ENCODE results near the gene LGR5. TPM values are rescaled to one million over a fixed set of nuclear protein-coding genes. Genes with fewer than 3 reads are reported as not detected.
"Not testable (repeated sequence)": the region's sequence is repeated elsewhere in the genome, so short reads cannot be mapped to it uniquely, and the experiment has no call there.

Gene LGR5
- total RNA-seq, 6 experiments from 2014 or later: not detected

DNA sequence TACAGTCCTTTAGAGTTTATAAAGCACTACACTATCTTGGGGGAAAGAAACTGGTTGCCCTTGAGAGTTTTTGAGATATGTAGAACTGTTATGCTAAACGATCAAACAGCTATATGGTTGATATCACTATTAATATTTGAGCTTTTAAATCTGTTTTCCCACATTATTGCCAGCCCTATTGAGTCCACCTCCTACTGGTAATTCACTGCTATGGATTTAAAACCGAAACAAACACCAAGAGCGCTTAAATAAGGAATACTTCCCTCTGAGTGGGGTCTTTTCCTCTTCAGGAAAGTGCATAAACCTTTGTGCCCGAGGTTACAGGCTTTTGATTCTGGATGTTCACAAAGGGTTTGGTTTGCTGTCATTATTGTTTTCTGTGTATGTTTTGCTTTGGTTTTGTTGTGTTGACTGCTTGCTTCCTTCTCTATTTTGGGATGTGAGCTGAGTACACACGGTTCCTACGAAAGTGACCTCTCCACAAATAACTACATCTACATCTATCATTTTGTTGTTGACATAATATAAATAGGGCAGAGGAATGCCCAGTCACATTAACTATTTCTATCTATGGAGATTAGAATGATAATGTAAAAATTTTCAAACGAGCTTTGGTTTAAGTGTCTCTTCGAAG is 44.8 kb downstream of the LGR5 start:
- no peaks in the 10 kb centered on the region for H3K9me3 Mint-ChIP-seq
- peak overlapping the region; percentile 76 for H3K4me3 Mint-ChIP-seq
- peaks cover 8% of the 10 kb centered on the region; the same call in 1 of the 2 replicates for H3K27me3 Mint-ChIP-seq (ENCODE audit: insufficient read depth)
- no peaks in the 10 kb centered on the region for H3K4me1 Mint-ChIP-seq (ENCODE audit: low read depth)
- H3K27ac Mint-ChIP-seq: no peak overlapping the region
- DNase-seq: no peak
- TF ChIP-seq, protein P1, sequence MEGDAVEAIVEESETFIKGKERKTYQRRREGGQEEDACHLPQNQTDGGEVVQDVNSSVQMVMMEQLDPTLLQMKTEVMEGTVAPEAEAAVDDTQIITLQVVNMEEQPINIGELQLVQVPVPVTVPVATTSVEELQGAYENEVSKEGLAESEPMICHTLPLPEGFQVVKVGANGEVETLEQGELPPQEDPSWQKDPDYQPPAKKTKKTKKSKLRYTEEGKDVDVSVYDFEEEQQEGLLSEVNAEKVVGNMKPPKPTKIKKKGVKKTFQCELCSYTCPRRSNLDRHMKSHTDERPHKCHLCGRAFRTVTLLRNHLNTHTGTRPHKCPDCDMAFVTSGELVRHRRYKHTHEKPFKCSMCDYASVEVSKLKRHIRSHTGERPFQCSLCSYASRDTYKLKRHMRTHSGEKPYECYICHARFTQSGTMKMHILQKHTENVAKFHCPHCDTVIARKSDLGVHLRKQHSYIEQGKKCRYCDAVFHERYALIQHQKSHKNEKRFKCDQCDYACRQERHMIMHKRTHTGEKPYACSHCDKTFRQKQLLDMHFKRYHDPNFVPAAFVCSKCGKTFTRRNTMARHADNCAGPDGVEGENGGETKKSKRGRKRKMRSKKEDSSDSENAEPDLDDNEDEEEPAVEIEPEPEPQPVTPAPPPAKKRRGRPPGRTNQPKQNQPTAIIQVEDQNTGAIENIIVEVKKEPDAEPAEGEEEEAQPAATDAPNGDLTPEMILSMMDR (IDR thresholded peaks at IDR 0.05): no peak; the same call in 1 of the 2 replicates
- H3K36me3 Mint-ChIP-seq (ENCODE audit: low read depth): no peaks in the 10 kb centered on the region

- not testable (repeated sequence) for H3K27me3 Mint-ChIP-seq (ENCODE audit: insufficient read depth); DNase-seq; H3K27ac Mint-ChIP-seq; H3K4me3 Mint-ChIP-seq; H3K36me3 Mint-ChIP-seq (ENCODE audit: low read depth); H3K9me3 Mint-ChIP-seq; H3K4me1 Mint-ChIP-seq (ENCODE audit: low read depth)
Measured at GRCh38 chr12:71490844-71491243, 51.2 kb downstream of the LGR5 start.

GRCh38 chr12:71492604-71493003 is 53.0 kb downstream of the LGR5 start:
- no peaks in the 10 kb centered on the region for H3K36me3 Mint-ChIP-seq (ENCODE audit: low read depth)
- H3K27ac Mint-ChIP-seq: no peak overlapping the region
- no peaks in the 10 kb centered on the region for H3K9me3 Mint-ChIP-seq
- no peak overlapping the region for H3K4me3 Mint-ChIP-seq
- DNase-seq: no peak
- TF ChIP-seq, protein P1 (IDR thresholded peaks at IDR 0.05): no peak
- H3K4me1 Mint-ChIP-seq (ENCODE audit: low read depth): no peaks in the 10 kb centered on the region
- H3K27me3 Mint-ChIP-seq (ENCODE audit: insufficient read depth): peaks cover 3% of the 10 kb centered on the region

- H3K27me3 Mint-ChIP-seq (ENCODE audit: insufficient read depth): peaks cover 7% of the 10 kb centered on the region
- DNase-seq: no peak
- no peak overlapping the region for H3K27ac Mint-ChIP-seq
- TF ChIP-seq, protein P1 (IDR thresholded peaks at IDR 0.05): no peak
- H3K36me3 Mint-ChIP-seq (ENCODE audit: low read depth): no peaks in the 10 kb centered on the region
- no peaks in the 10 kb centered on the region for H3K4me1 Mint-ChIP-seq (ENCODE audit: low read depth)
- no peak overlapping the region for H3K4me3 Mint-ChIP-seq
- no peaks in the 10 kb centered on the region for H3K9me3 Mint-ChIP-seq
Measured at GRCh38 chr12:71499834-71500233, 60.2 kb downstream of the LGR5 start.

GRCh38 chr12:71503579-71504391 is 64.2 kb downstream of the LGR5 start:
- H3K27me3 Mint-ChIP-seq (ENCODE audit: insufficient read depth): peaks cover 5% of the 10 kb centered on the region
- DNase-seq: no peak
- TF ChIP-seq, protein P1 (IDR thresholded peaks at IDR 0.05): no peak
- H3K4me1 Mint-ChIP-seq (ENCODE audit: low read depth): no peaks in the 10 kb centered on the region
- H3K27ac Mint-ChIP-seq: no peak overlapping the region
- H3K9me3 Mint-ChIP-seq: no peaks in the 10 kb centered on the region
- H3K36me3 Mint-ChIP-seq (ENCODE audit: low read depth): no peaks in the 10 kb centered on the region
- H3K4me3 Mint-ChIP-seq: no peak overlapping the region

- Mint-ChIP-seq H3K27me3 (ENCODE audit: insufficient read depth) (peaks cover 5% of the 10 kb centered on the region), H3K4me1 (ENCODE audit: low read depth) (no peaks in the 10 kb centered on the region), H3K36me3 (ENCODE audit: low read depth) (no peaks in the 10 kb centered on the region), H3K4me3 (no peak overlapping the region), H3K27ac (no peak overlapping the region), H3K9me3 (no peaks in the 10 kb centered on the region)
- TF ChIP-seq, protein P1 (IDR thresholded peaks at IDR 0.05): no peak
- DNase-seq: no peak
Measured at GRCh38 chr12:71504476-71504875, 64.9 kb downstream of the LGR5 start.
